Fibroblast of mammary gland (primary cell): Measurements from ENCODE around the gene PTPRS.

Source experiments
- DNase-seq: peaks from one replicate; pipeline ENCODE4 v3.0.0-alpha.2; 2010; ENCODE audit warnings: low read depth
- H3K4me3 ChIP-seq: 2 replicates; pipeline ENCODE4 v1.5.1; 2011; ENCODE audit warnings: low read depth, mild to moderate bottlenecking, low read length, moderate library complexity; ENCODE audit not compliant: control insufficient read depth
- TF ChIP-seq, protein P1 (sequence below): conservative IDR thresholded peaks from 2 replicates; pipeline ENCODE4 v1.5.1; 2011; ENCODE audit warnings: low read depth, low read length, inconsistent platforms; ENCODE audit not compliant: control insufficient read depth, insufficient read depth

Gene PTPRS

DNA sequence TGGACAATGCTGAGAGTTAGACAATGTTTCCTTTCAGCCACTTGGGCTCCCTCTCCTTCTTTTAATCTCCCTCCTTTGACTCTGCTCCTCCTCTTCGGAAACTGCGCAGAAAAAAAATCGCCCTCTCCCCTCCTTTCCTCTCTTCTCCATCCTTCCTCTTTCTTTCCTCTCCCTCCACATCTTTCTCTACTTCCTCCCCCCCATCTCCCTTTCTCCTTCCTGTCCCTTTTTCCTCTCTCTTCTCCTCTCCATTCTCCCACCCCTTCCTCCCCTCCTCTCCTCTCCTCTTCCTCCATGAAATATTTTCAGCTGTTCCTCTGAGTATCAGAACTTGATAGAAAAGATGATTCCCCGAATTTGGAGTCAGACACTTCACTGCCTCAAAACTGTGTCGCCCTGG is 15.1 kb upstream of the PTPRS start:
- TF ChIP-seq, protein P1, sequence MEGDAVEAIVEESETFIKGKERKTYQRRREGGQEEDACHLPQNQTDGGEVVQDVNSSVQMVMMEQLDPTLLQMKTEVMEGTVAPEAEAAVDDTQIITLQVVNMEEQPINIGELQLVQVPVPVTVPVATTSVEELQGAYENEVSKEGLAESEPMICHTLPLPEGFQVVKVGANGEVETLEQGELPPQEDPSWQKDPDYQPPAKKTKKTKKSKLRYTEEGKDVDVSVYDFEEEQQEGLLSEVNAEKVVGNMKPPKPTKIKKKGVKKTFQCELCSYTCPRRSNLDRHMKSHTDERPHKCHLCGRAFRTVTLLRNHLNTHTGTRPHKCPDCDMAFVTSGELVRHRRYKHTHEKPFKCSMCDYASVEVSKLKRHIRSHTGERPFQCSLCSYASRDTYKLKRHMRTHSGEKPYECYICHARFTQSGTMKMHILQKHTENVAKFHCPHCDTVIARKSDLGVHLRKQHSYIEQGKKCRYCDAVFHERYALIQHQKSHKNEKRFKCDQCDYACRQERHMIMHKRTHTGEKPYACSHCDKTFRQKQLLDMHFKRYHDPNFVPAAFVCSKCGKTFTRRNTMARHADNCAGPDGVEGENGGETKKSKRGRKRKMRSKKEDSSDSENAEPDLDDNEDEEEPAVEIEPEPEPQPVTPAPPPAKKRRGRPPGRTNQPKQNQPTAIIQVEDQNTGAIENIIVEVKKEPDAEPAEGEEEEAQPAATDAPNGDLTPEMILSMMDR = no peak
- no peak for DNase-seq
- H3K4me3 ChIP-seq = no peak overlapping the region

DNA sequence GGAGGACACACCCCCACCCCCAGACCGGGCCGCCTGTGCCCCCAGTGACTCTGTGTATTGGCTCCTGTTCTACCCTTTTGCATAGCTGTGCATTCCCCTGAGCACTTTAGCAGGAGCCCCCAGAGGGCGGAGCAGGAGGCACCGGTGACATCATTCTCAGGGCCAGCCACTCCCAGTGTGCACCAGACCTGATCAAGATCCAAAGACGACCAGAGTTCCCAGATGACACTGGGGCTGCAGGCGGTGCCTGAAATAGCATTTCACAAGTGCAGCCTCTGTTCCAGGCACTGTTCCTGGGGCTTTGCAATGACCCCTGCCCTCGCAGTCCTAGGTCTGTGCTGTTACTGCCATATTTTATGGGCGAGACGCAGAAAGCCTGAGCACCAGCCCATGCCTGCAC is 14.5 kb upstream of the PTPRS start:
- H3K4me3 ChIP-seq = no peak overlapping the region
- DNase-seq = no peak
- TF ChIP-seq, protein P1 = no peak

DNA sequence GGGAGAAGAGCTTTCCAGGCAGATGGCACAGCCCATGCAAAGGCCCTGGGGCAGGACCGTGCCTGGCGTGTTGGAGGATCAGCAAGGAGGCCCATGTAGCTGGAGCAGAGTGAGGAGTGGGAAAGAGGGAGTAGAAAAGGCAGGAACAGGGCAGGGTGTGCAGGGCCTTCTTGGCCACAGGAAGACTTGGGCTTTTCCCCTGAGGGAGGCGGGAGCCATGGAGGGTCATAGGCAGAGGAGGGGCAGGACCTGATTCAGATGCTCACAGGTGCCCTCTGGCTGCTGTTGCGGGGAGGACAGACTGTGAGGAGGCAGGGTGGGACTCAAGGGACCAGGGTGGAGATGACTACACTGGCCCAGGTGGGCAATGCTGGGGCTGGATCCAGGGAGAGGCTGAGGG is 13.8 kb upstream of the PTPRS start:
- H3K4me3 ChIP-seq = no peak overlapping the region
- DNase-seq = peak; percentile 19
- TF ChIP-seq, protein P1 = peak; percentile 39

DNA sequence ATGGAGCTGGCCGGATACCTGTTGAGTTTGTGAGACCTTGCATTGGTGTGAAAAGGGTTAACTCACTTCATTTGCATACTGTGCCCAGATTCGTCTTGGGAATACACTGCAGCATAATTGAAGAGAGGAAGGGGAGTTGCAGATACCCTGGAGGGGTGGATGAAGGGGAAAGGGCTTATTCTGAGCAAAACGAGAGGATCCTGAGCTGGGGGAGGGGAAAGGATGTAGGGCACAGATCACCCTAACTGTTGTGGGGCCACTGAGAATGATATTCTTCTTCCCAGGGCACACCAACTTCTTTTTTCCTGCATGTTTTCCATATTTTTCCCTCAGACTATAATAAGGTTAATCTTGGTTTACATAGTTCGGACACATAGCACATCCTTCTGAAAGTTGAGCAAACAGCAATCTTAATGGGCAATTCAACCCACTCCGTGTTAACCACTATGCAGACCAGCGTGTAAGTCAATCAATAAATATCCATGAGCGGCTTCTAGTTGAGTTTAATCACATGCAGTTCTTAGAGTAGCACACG is 11.7 kb upstream of the PTPRS start:
- TF ChIP-seq, protein P1 = no peak
- DNase-seq = no peak
- H3K4me3 ChIP-seq = no peak overlapping the region

DNA sequence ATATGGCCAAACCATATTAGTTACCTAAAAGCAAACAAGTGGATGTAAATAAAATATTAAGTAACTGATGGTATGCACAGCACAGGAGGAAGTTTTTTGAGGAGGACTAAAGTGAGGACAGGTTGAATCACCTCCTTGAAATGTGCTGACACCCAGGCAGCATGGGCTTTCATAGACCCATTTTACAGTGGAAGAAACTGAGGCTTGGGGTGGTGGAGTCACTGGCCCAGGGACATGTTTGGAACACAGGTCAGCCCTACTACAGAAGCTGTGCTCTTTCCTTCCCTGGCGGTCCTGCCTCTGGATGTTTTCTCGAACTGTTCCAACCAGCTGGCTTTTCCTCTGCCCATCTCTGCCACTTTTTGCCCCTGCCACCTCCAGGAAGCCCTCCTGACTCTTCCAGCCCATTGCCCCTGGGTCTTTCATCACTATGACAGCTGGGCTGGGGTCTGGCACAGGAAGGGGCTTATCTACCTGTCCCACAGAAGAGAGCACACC is 11.2 kb upstream of the PTPRS start:
- TF ChIP-seq, protein P1 = no peak

GRCh38 chr19:5349041-5349440 is 8.4 kb upstream of the PTPRS start:
- no peak for DNase-seq
- TF ChIP-seq, protein P1 = no peak
- no peak overlapping the region for H3K4me3 ChIP-seq

More for the DNA sequence above, 11.2 kb upstream of the PTPRS start:
- DNase-seq = no peak
- no peak overlapping the region for H3K4me3 ChIP-seq

DNA sequence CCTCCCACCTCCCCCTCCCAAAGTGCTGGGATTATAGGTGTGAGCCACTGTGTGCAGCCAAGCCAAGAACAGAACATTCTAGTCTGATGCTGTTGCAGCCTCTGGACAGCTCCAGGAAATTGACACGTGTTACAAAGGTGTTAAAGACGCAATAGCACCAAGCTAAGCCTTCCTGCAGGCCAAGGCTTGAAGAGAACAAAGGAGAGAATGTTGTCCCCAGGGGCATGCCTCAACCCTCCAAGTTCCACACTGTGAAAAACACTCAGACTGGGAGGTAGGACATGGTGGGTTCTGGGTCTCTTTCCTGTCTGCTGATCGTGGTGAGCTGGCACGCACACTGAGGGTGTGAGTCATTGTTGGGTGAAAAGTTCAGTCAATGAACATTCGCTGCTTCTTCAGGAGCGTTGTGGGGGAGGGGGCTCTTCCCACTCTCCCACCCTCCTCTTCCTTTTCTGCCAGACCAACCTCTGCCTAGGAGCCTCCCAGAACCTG is 5.3 kb upstream of the PTPRS start:
- DNase-seq = peak; percentile 60
- TF ChIP-seq, protein P1 = no peak
- no peak overlapping the region for H3K4me3 ChIP-seq
